Stimulated activated CD8-positive, alpha-beta memory T cell treated with anti-CD3 and anti-CD28 coated beads, Interleukin-4, amount 100 ng/mL, for 4 hours (primary cell): ENCODE results near the gene GPC6.

ENCODE experiments used
- DNase-seq, 2 donors: peaks; one replicate each; pipeline ENCODE4 v3.0.0-alpha.2; 2020; ENCODE audit warnings: low read depth in 2 of 2, low spot score in 1 of 2

The GPC6 gene

DNA sequence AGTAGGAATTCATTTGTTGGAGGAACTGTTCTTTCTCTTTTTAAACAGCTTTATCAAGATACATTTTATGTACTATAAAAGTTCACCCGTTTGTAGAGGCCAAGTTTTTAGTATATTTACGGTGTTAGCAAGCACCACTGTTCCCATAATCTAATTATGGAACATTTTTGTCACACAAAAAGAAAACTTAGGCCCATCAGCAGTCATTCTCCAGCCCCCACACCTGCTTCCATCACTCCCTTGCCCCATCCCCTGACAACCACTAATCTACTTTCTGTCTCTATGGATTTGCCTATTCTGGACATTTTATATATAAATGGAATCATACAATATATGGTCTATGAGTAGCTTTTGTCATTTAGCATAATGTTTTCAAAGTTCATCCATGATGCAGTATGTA is 787.9 kb downstream of the GPC6 start:
- no peak for DNase-seq

DNA sequence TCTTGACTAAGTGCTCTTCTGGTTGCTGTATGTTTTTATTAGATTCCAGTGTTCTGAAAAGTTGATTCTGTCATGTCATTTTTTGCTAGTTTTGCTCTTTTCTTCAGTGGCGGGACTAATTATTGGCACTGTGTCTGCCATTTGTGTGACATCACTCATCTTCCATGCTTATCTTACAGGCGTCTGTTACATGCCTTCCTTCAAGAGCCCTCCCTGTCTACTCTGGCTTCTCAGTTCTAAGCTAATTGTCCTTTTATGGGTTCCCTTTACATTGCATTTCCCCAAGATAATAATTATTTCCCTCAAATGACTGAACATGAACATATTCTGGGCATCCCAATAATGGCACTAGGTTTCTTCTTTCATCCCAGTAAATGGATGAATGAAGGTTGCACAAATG is 793.8 kb downstream of the GPC6 start:
- no peak for DNase-seq

DNA sequence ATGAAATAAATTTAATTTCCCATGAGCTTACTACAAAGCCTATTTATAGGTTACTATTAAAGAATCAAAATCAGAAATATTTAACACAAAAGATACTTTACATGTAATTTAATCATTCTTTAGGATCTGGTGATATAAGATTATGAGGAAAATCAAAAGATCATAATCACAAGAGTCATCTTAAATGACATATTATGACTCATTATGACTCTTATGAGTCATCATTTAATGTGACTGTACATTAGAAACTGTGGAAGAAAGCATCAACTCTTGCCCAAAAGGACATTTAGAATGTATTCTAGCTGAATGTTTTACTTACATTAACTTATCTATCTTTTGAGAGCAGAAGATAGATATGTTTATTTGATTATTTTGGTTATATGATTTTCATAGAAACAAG is 794.2 kb downstream of the GPC6 start:
- DNase-seq = no peak

DNA sequence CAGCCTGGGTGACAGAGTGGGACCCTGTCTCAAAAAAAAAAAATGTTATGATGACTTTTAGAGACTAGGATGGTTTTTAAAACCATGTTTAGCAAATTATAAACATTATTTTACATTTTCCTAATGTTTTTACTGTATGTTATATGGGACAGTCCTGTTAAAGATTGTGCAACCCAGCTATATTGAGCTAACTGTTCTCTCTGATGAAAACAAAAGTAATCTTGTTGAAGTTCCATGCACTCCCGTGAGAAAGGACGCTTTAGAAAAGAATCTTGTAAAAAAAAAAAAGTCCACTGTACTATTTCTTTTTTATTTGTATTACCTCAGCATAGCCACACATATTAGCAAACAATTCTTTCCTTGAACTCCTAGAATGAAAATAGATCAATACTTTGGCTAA is 801.6 kb downstream of the GPC6 start:
- DNase-seq = no peak

DNA sequence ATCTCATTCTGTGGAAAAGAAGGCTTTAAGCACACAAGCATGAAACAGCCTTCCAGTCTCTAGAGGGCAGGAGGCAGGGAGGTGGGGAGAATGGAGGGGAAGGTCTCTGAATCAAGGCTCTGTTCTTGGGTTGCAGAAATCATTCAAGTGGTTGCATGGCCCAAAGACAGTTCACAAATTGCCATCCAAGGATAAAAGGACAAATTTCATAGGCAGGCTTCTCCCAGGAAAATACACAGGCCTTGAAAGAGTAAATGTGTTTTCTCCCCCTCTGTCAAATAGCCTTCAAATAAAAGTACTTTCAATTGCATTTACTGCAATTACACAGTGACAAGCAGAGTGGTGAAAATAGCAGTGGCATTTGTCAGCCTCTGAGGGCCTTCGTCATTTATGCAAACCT is 802.0 kb downstream of the GPC6 start:
- no peak for DNase-seq

DNA sequence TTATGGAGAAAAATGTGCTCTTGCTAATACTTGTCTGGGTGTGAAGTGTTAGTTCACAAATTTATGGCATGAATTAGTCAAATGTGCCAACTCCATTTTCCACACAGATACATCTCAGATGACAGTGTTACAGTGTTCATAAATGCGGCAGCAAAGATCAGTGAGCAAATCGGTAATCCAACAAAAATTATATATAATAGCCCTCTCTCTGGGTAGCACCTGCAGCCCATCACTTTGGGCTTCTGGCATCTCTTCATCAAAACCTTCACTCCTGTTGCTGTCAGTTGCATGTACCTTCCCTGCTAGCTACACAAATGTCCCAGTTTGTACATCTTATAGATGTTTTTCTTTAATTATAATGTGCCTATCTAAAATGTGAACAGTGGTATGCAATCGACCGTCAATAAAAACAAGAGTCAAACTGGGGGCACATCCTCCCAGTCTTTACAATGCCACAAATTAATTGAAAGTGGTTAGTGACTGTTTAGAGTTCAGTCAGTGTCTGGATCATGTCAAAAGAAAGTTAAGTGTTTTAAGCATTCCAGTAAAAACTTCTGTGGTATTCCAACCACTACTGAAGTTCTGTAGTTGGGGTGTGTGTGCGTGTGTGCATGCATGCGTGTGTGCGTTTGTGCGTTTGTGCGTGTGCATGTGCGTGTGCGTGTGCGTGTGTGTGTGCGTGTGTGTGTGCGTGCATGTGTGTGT is 804.0 kb downstream of the GPC6 start:
- no peak for DNase-seq

DNA sequence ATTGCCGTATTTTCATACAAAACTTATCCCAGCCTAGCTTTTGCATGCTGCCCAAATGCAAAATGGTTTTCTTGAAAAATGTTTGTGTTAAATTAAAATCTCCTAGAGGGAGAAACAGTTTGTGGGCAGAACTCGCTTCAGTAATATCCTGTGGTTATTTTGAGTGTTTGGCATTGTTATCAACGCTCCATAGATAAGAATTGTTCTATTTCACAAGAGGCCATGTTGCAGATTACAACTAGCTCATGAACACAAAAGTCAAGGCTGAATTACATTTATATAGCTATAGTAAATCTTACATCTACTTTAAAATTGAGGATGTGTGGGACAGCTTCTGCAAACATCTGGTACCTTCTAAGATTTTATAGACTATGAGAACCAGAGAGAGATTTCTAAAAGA is 805.0 kb downstream of the GPC6 start:
- DNase-seq = no peak

DNA sequence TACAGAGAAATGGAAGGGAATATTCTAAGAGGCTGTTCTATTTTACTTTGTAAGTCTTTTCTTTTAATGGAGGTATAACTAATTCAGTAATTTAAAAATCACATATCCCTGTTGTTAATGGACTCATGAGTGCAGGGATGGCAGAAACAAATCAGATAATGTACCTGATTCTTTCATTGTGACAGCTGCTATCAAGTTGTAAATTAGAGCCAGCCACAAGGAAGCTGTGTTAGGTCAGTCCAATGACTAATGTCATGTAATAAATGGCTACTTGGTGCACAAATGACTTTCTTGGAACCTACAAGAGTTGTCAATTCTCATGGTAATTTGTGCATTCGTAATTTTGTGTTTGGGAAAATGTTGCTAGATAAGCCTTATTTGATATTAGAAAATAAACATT is 806.5 kb downstream of the GPC6 start:
- DNase-seq = no peak

DNA sequence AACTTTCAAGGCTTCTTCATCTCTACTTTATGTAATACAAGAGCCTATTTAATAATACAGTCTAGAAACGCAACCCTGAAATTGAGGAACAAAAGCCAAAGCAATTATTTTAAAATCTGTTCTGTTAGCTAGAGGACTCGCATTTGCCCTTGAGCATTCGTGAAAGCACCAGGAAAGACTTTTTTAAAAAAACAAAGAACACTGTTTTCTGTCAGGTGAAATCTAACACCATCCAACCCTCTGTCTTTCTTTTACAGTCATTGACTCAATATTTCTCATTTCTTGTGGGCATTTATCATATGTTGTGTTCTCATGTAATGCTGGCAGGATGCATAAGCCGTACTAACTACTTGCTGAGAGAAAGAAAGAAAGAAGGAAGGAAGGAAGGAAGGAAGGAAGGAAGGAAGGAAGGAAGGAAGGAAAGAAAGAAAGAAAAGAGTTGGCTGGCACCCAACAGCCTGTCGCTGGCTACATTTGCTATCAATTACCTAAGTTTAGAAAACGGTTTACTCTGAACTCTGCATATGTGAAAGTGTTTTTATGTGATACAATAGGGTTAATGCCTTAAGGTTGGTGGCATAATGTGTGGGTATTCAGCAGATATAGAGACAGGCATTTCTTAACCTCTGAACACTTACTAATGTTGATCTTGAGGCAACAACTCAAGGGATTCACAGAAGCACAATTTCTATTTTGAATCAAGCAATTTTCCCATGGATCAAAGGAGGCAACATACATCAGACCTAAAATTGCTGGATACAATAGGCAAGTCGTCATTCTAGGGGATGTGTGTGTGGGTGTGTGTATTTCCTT is 807.4 kb downstream of the GPC6 start:
- DNase-seq = no peak

DNA sequence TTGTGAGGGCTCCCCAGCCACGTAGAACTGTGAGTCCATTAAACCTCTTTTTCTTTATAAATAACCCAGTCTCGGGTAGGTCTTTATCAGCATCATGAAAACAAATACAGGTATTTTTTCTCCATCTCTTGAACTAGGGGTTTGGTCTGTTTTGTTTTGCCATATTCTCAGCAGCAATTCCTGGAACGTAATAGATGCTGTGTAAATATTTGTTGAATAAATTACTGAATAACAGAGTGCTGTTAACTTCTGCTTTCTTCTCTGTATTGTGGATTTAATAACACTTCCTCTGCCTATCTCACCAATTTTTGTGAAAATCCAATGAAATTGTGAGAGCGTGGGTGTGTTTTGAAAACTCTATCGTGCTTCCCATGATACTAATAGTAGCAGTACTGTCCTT is 823.4 kb downstream of the GPC6 start:
- no peak for DNase-seq

DNA sequence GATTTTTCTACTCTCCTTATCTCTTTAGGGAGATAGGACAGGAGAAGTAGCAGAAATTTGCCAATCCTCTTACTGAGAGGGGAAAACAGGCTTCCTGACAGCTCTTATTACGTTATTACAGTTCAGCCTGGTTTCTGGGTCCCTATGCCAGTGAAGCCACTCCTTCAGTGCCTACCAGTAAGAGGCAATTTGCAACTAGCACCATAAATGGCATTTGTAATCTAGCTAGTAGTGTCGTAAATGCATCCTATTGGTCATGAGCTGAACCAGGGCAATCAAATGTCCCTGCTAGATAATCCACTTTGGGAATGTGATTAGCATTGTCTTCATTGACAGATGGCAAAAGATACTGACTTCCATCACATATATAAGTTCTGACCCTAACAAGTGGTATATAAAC is 824.1 kb downstream of the GPC6 start:
- DNase-seq = no peak

DNA sequence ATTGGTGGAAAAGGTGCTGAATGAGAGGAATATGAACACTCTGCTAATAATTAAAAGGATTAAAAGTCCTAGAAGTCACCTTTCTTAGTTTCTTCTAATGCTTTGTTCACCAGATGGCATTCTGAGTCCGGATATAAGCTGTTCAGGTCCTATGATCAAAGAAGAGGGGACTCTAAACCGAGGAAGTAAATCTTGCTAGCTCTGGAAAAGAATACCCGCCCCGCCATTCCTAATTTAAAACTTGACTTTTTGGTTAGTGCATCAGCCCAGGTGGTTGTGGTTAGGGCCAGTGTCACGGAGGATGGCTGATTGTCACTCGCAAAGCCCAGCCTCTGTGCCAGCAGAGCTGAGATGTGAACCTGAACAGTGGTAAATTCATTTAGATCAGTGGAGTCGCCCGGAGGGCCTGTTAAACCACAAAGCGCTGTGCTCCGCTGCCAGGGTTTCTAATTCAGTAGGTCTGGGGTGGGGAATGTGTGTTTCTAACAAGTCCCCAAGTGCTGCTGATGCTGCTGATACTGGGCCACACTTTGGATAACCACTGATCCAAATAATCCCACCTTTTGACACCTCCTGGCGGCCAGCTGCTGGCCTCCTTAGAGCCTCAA is 827.5 kb downstream of the GPC6 start:
- no peak for DNase-seq

DNA sequence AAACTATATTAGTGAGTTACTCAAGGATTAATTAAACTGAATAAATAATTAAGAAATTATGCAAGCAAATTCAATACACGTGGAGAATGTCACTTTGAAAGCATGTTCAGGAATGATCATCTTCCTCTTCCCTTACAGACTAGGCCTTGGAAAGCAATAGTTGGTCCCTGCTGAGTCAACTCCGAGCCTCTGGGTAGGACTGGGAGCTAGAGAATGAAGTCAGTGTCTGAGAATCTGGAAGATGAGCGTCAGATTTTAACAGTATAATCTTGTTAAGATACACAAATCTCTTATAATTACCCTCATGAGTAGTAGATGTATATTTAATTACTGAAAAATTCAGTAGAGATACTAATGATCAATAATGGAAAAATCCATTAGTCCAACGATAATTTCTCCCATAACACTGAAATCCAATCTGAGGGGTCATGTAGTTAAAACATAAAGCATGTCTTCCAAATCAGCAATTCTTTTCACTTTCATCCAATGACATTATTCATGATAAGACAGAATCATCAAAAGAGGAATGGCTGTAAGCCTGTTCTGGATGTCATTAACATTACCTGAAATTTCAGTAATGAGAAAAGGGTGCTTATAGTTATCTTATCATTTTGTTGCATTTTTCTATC is 829.9 kb downstream of the GPC6 start:
- DNase-seq = no peak

DNA sequence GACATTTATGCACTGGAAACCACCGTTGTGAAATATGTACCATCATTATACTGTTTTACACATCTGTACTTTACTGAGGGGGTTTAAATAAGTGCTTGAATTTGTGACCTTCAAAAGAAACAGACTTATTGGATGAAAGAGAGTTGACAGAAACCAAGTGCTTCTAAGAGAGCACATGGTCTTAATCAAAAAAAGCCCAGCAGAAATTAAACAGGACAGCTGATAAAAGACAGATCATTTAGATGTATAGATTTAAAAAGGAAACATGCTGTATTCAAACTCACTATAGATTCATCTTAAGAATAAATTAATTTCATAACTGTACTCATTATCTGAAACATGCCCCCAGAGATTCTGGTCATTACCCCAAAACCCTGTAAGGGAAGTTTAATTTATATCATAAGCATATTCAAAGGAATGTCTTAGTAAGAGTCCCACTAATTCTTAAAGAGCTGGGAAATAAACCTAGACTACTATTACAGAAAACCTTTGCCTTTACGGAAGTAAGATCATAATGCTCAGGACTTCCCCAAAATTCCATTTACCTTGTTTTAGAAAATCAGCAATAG is 831.1 kb downstream of the GPC6 start:
- no peak for DNase-seq

DNA sequence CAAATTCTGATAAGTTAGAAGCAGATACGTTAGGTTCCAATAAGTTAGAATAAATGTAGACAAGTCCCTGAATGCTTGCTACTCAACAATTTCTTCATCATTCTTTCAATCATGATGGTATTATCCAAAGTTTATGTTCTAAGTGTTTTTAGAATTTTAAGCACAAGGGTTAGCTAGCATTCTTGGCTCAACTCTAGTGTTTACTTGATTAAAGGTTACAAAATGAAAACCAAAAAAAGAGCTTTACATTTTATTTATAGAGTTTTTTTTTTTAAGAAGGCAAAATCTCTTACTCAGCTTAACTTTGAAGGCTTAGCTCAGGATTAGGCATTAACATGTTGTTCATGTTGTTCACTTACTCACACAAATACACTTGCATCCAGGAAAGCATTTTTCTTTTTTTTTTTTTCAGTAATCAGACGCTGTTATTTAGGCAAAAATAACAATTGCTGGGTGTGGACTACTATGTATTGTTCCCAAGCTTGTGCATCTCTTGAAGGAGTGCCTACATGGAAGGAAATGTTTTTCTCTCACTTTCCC is 832.3 kb downstream of the GPC6 start:
- no peak for DNase-seq

DNA sequence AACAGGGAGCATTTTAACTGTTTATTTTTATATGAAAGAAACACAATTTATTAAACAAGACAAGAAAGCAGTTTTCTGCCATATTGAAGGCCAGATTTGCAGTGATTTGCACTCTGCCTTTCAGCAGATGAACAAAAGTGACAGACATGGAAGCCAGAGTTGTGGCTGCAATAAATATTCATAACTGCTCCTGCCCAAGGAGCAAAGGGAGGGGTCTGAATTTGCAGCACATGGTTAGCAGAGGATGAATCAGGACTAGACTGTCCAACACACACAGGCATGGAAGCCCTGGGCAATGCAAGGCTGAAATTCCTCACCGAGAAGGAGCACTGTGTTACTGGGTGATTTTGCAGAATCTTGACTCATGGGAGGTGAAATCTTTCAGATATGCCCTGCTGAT is 834.7 kb downstream of the GPC6 start:
- no peak for DNase-seq

DNA sequence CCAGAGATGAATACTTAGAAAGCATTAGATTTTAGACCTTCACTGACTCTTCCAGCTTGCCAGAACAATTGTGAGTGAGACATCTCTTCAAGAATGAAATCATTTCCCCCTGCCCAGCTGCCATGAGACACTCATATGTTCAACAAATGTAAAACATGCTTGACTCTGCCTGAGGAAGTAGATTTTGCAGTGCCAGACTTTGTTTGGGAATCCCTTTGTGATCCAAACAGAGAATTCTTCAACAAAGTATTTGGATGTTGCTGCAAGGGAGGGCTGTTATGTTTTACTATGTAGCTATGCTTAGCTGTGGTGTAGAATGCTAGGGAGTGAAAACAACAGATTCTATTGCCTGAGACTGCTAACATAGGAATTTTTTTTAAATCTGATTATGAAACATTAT is 836.5 kb downstream of the GPC6 start:
- no peak for DNase-seq

DNA sequence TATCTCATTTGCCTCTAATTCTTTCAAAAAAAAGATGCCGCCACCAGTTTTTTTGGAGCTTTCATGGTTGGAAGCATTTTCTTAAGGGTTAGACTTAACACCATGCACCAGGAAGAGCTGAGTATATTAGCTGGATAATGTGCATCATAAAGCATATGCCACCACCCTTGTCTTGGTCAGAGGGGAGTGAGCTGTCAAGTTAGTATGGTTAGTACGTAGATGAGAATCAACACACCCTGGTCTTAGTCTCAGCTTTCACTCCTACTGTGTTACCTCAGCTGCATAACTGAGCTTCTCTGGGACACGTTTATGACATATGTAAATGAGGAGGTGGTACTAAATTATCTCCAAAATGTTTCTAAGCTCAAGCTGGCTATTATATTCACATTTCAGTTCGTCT is 837.2 kb downstream of the GPC6 start:
- DNase-seq = no peak

DNA sequence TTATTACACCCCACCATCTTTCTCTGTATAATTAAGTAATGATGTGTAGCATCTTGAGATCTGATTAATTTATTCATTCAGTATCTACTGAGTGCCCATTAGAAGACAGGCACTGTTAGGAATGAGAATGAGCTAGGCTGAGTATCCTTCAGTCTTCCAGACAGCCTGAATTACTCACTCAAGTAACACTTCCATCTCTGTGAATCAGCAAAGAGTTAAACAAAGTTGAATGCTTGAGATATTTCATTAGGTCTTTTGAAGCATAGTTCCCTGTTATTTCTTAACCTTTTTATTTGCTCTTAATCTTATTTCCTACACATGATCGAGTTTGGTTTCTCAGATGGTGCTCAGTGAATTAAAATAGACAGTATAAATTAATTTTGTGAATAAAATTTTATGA is 839.1 kb downstream of the GPC6 start:
- DNase-seq = no peak

DNA sequence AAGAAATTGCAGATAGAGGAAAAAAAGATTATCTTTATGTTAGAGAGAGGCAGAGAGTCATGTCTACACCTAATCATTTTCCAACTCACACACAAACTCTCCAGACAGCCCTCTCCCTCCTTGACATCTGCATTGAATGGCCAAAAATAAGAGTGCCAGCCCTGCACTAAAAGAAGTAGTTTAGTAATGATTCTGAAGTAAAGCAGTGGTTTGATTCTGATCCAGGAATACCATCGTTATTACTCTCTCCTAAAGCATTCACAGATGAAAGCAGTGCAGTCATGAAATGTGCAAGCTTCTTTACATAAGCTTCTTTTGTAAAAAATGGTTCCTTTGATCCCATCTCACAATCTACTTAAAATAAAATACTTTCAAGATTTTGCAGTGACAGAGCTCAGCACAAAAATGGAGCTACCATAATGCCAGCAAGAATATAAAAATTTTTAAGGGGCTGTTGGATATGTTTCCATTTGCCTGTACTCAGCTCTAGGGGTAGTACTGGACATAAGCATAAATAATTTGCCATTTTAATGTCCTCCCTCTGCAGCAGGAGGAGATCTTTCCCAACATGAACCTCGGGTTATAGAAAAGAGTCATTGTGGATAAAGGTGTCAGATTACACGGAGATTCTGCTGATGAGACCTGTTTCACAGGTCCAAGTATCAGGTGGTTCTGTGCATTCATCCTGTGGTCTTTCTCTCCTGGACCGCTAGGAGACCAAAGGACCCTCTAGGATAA is 846.6 kb downstream of the GPC6 start:
- DNase-seq = no peak

DNA sequence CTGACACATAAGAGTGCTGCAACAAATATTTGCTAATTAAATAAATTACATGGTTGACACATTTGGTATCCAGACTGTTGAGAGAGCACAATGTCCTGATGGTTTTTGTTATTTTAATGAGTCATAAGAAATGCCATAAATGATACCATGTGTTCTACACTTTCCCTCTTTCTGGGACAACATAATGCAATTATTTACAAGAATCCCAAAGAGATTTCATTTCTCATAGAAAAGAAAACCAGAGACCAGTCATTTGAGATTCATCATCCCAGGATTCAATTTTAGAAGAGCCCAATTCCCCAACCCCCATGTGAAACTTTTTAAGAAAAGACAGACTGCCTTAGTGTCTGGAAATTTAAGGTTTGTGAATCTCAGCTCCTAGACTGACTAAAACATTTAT is 853.3 kb downstream of the GPC6 start:
- no peak for DNase-seq
